Smooth muscle cell of trachea (primary cell): ENCODE data around the gene TMEM198. TPM values are rescaled to one million over a fixed set of nuclear protein-coding genes. Genes with fewer than 3 reads are reported as not detected.

Source experiments
- total RNA-seq: library from RNA; depleted of rRNA; stranded (reverse); fragments of >200 nt; gene quantifications from 2 replicates; pipeline ENCODE4 v1.2.1, GENCODE V29; 2014

The TMEM198 gene
- 0.73 and 2.3 TPM in 2 replicates for total RNA-seq

GRCh38 chr2:219543596-219544358, at the start of gene TMEM198, which contains the start of gene CHPF:
Gene TMEM198, plus strand, starts transcription at chr2:219544028. Its CDS starts 700 bp downstream, at chr2:219544728.
Gene CHPF, minus strand, starts transcription at chr2:219543809. Its CDS starts 271 bp downstream, at chr2:219543538.

GRCh38 chr2:219498280-219499057, 45.4 kb upstream of the TMEM198 start, which contains the start of gene GMPPA:
Gene GMPPA, plus strand, starts transcription at chr2:219498891. Its CDS starts 1,085 bp downstream, at chr2:219499976.

GRCh38 chr2:219514196-219514761, 29.5 kb upstream of the TMEM198 start, which contains the start of gene ASIC4:
Gene ASIC4, plus strand, starts transcription at chr2:219514482. Its CDS starts 243 bp downstream, at chr2:219514725.

GRCh38 chr2:219571311-219572236, 27.7 kb downstream of the TMEM198 start, which contains the start of gene OBSL1:
Gene OBSL1, minus strand, starts transcription at chr2:219571539. Its CDS starts 307 bp downstream, at chr2:219571232.

GRCh38 chr2:219572237-219573001, 28.6 kb downstream of the TMEM198 start, which contains the start of gene INHA:
Gene INHA, plus strand, starts transcription at chr2:219572310. Its CDS starts 65 bp downstream, at chr2:219572375.

GRCh38 chr2:219597552-219598307, 53.9 kb downstream of the TMEM198 start, which contains the start of gene STK11IP:
Gene STK11IP, plus strand, starts transcription at chr2:219597857. Its CDS starts 263 bp downstream, at chr2:219598120.

Other genes with a start within 250 kb of the TMEM198 start
- gene PTPRN, start 234.6 kb upstream of the TMEM198 start, total RNA-seq = 3.6 and 23.8 TPM in 2 replicates
- not detected in 2 replicates for gene RESP18, start 211.3 kb upstream of the TMEM198 start, total RNA-seq
- gene DNPEP, start 156.1 kb upstream of the TMEM198 start, total RNA-seq = 90.3 and 157 TPM in 2 replicates
- 1.6 and 6.3 TPM in 2 replicates for gene DES, start 125.7 kb upstream of the TMEM198 start, total RNA-seq
- gene SPEG, start 109.2 kb upstream of the TMEM198 start, total RNA-seq = 11.3 and 21.7 TPM in 2 replicates
- 56.4 and 62.4 TPM in 2 replicates for gene GMPPA, start 45.1 kb upstream of the TMEM198 start, total RNA-seq
- 0.15 and 0.50 TPM in 2 replicates for gene ASIC4, start 29.5 kb upstream of the TMEM198 start, total RNA-seq
- gene CHPF, start 219 bp upstream of the TMEM198 start, total RNA-seq = 94.8 and 168 TPM in 2 replicates
- gene OBSL1, start 27.5 kb downstream of the TMEM198 start, total RNA-seq = 41.0 and 69.1 TPM in 2 replicates
- 0.29 and 0.33 TPM in 2 replicates for gene INHA, start 28.3 kb downstream of the TMEM198 start, total RNA-seq
- gene STK11IP, start 53.8 kb downstream of the TMEM198 start, total RNA-seq = 17.2 and 22.8 TPM in 2 replicates
- gene SLC4A3, start 83.6 kb downstream of the TMEM198 start, total RNA-seq = 1.2 and 4.1 TPM in 2 replicates